GM19438 (cell line): ENCODE measurements around the gene RPRD1B.

Experiments used
- ATAC-seq: cut with Tn5 transposase; IDR thresholded peaks from one replicate; pipeline ENCODE4 v1.9.1; 2021; ENCODE audit warnings: low read depth; ENCODE audit not compliant: unreplicated experiment

Gene RPRD1B

GRCh38 chr20:38034961-38035360 lies 1.4 kb downstream of the RPRD1B start:
- no peak for ATAC-seq

GRCh38 chr20:38036366-38036765 lies 2.8 kb downstream of the RPRD1B start:
- ATAC-seq = no peak

- no peak for ATAC-seq
These were observed 6.7 kb downstream of the RPRD1B start for GRCh38 chr20:38040276-38040675.

GRCh38 chr20:38043512-38044300 lies 10.2 kb downstream of the RPRD1B start:
- ATAC-seq = no peak

- no peak for ATAC-seq
These were observed 11.1 kb downstream of the RPRD1B start for GRCh38 chr20:38044685-38045084.

- ATAC-seq = no peak
These were observed 13.0 kb downstream of the RPRD1B start for GRCh38 chr20:38046572-38046971.

- ATAC-seq = no peak
These were observed 16.3 kb downstream of the RPRD1B start for GRCh38 chr20:38049800-38050199.

- no peak for ATAC-seq
These were observed 17.1 kb downstream of the RPRD1B start for GRCh38 chr20:38050686-38051085.

GRCh38 chr20:38052870-38053269 lies 19.3 kb downstream of the RPRD1B start:
- ATAC-seq = no peak

- no peak for ATAC-seq
These were observed 21.1 kb downstream of the RPRD1B start for GRCh38 chr20:38054647-38055046.

GRCh38 chr20:38055294-38055693 lies 21.7 kb downstream of the RPRD1B start:
- no peak for ATAC-seq

GRCh38 chr20:38055848-38056247 lies 22.3 kb downstream of the RPRD1B start:
- ATAC-seq = no peak

- ATAC-seq = no peak
These were observed 23.9 kb downstream of the RPRD1B start for GRCh38 chr20:38057351-38057972.

GRCh38 chr20:38059832-38060231 lies 26.3 kb downstream of the RPRD1B start:
- no peak for ATAC-seq

- ATAC-seq = no peak
These were observed 27.0 kb downstream of the RPRD1B start for GRCh38 chr20:38060536-38060935.

GRCh38 chr20:38061109-38061508 lies 27.6 kb downstream of the RPRD1B start:
- no peak for ATAC-seq

GRCh38 chr20:38062890-38063289 lies 29.3 kb downstream of the RPRD1B start:
- no peak for ATAC-seq

GRCh38 chr20:38063911-38064530 lies 30.5 kb downstream of the RPRD1B start:
- no peak for ATAC-seq

- ATAC-seq = no peak
These were observed 32.3 kb downstream of the RPRD1B start for GRCh38 chr20:38065764-38066375.

GRCh38 chr20:38066969-38067716 lies 33.6 kb downstream of the RPRD1B start:
- ATAC-seq = no peak
